SHP77 (cell line): ENCODE data around the gene SNX27.
"Not testable (repeated sequence)": the region's sequence is repeated elsewhere in the genome, so short reads cannot be mapped to it uniquely, and the experiment has no call there.

Experiments
- DNase-seq, 2 experiments: peaks; one replicate each; lab custom pipeline; 2025; lab: John Stamatoyannopoulos, UW

SNX27 gene

DNA sequence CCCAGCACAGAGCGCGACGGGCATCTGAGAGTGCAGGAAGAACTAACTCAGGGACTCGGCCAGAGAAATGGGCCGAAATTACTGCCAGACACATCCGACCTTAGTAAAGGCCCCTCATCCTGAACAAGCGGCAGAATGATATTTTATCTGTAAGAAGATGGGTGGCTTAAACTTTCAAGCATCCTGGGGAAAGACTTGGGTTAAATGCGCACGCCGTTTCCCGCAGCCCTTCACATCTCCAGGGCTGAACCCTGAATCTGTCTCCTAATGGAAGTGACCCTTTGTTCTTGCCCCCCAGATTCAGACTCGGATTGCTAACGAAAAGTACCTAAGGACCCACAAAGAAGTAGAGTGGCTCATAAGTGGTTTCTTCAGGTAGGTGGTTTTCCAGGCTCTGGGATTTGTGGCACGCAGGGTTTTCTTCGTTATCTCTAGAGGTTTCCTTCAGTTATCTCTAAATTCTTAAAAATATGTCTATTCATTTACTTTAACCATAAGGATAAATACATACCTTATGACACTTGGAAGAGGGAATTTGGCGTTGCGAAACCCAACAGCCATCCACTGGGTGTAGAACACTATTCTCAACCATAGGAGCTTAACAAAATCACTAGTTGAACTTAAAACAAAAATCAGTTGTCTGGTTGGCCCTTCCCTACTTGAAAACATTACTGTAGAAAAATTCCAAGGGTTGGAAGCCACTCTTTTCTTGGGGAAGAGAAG, 110.1 kb downstream of the SNX27 start:
- DNase-seq = no peak

DNA sequence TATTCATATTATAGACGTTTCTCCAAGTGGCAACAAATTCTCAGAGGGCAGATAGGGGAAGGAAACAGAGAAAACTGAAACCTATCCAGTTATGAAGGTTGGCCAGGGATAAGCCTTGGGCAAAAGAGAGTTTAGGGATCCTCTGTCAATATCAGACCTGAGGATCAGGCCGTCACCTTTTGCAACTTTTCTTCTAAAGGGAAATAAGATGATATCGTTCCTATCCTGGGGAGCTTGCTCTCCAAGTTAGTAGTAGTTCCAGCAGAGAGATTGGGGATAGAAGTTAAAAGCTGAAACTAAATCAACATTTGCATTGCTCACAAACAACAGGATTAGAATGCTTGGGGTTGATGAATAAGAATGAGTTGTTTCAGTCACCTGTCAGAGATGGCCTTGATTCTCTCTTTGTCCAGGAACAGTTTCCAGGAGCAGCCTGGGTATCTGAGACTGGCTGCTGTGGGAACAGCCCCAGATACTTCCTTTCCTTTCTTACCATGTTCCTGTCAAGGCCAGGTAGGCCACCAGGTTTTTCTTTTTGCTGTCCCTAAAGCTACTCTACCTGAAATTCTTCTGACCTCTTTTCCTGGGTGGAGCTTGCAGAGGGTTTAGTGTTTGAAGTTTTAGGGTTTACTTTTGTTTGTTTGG, 112.0 kb downstream of the SNX27 start:
- DNase-seq = no peak

DNA sequence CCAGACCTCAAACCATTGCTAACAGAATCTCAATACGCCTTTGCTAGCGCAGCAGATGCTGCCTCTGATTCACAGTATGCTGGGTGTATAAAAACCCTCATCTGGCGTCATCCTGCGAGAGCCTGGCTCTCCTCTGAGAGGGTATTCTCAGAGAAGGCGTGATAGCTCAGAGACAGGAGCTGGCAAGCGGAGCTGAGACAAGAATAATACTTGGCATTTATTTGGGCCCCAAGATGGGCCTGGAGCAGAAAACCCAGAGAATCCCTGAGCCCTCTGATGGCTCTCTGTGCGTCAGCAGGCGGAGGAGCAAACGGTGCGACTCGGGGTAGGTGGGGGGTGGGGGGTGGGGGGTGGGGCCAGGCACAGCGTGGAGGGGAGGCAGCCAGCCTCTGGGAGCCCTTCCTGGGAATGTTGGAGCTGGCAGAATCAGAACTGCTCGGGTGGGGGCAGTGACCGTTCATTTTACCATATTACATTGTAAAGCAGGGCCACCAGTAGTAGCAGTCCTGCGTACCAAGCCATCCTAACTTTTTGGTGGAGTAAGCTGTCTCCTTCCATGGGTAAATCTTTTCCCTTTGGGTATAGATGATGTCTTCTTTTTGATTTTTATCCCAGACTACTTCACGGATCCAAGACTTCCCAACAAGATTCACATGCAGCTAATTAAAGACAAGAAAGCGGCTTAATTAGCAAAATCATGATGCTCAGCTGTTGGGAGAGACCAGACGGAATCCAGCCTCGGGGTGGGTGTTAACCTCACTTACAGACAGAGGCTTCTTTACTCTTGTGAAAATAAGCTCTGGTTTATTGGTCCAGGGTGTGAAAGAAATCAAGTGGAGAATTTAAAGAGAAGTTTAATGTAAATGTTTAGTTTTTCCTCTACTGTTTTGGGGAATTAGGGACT, 116.6 kb downstream of the SNX27 start:
- DNase-seq = peak; percentile 66 to 83

DNA sequence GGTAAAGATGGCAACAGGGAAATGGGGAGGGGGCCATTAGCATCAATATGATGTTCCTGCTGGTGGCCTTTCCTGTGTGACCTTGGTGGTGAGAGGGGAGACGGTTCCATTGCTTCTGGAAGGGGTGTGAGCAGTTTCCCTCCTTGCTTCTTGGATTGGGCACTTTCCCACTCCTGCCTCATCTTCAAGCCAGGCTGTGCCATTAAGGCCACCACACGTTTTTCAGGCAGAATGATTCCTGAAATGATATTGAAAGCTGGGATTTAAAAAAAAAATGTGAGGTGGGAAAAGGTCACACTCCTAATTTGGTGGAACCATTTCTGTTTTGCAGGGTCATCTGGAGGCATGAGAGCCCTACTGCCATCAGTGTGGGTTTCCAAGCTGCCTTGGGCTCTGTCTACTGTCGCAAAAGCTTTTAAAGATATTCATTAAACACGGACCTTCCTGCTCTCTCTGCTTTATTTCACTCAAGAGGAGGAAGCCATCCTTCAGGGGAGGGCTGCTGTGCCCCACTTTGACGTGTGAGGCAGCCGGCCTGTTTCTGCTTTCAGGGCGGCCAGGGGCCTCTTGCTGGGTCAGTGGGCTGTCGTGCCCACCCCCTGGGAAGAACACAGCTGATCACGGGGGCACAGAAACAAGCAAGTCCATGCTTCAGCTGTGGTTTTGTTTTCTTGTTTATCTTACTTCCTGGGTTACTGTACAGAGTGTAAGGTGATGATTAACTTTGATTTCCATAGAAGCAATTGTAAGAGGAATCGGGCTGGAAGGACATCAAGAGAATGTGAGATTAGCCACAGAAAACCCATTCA, 117.5 kb downstream of the SNX27 start:
- DNase-seq = no peak

DNA sequence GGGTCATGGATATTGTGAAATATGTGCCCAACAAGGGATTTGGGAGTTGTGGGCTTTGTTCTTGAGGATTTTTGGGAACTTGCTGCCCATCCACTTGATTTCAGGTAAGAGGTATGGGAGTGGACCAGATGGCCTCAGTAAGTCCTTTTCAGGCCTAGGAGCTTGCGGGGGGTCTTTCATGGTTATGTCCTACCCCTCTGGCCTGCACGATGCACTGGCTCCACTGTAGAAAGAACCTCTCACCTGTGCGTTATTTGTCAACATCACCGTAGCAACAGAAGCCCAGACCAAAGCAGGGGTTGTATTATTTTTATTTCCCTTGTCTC, 118.1 kb downstream of the SNX27 start:
- no peak for DNase-seq

DNA sequence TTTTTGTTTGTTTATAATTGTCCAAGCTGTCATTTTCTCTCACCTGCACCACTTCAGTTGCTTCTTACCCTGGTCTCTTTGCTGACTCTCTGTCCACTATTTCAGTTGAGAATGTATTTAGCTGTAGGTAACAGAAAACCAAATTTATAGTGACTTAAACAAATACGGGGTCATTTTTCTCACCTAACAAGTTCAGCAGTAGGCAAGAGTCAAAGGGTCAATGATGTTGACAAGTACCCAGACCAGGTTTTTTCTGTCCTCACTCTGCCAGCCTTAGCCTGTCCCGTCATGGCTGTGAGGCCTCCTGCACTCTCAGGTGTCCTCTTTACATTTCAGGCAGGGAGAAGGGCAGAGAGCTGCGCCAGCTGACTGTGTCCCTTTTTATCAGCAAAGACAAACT, 121.3 kb downstream of the SNX27 start:
- DNase-seq = no peak

DNA sequence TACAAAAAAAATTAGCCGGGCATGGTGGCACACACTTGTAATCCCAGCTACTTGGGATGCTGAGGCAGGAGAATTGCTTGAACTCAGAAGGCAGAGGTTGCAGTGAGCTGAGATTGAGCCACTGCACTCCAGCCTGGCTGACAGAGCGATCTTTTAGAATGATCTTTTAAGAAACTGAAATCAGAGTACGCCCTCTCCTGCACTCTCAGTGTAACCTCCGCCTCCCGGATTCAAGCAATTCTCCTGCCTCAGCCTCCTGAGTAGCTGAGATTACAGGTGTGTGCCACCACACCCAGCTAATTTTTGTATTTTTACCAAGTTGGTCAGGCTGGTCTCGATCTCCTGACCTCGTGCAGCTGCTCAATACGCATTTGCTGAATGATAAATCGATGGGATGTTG, 122.1 kb downstream of the SNX27 start:
- not testable (repeated sequence) for DNase-seq

DNA sequence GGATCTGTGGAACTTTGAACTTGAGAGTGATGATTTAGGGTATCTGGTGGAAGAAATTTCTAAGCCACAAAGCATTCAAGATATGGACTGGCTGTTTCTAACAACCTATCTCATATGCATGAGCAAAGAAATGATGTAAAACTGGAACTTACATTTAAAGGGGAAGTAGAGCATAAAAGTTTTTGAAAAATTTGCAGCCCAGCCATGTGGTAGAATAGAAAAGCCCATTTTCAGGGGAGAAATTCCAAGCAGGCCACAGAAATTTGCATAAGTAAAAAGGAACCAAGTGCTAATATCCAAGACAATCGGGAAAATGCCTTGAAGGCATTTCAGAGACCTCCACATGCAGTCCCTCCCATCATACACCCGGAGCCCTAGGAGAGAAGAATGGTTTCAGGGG, 125.2 kb downstream of the SNX27 start:
- no peak for DNase-seq

DNA sequence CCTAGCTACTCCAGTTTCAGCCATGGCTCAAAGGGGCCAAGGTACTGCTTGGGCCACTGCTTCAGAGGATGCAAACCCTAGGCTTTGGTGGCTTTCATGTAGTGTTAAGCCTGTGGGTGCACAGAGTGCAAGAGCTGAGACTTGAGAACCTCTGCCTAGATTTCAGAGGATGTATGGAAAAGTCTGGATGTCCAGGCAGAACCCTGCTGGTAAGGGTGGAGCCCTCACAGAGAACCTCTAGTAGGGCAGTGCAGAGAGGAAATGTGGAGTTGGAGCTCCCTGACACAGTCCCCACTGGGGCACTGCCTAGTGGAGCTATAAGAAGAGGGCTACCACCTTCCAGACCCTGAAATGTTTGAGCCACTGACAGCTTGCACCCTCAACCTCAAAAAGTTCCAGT, 125.6 kb downstream of the SNX27 start:
- no peak for DNase-seq

DNA sequence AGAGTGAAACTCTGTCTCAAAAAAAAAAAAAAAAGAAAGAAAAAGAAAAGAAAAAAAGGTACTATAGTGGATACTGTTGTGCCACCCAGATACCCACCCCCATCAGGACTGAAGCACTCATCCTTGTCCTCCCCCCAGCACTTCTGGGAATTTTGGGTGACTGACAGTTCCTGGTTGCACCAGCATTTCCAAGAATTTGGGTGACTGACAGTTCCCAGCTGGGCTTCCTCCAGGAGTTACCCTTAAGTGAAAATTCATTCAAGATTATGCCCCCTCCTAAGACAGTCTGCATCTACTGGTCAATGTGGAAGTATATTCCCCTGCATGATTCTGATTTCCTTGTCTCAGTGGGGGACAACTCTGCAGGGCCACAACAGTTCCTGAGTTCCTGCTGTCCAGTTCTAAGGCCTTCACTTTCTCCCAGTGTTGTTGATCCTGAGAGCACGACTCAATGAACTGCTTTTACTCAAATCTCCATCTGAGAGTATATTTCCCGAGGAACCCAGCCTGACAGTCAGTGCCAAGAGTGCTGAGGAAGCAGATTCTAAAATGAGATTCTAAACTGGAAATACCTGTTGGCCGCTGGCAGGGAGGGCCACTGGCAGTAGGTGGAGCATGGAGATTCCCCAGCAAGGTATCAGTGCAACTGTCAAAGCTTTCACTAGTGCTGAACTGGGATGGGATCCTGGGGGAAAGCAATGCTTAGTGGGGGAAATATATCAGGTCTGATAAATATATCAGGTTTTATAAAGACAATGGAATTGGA, 127.9 kb downstream of the SNX27 start:
- no peak for DNase-seq

DNA sequence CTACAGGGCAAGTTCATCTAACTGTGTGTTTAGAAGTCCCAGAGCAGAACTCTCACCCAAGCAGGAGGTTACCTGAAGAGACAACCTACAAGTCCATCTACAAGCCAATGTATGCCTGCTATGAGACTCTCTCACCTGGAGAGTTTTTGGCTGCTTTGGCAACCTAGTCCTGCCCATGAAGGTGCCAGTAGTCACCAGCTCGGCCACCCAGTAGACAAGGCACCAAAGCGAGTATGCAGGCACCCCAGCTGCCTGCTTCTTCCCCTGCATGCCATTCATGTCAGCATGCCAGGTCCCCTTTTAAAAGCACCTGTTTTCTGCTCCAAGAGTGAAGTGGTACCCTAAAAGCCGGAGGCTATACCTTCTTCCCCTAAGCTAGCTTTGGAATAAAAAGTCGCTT, 129.7 kb downstream of the SNX27 start:
- no peak for DNase-seq
